Stimulated activated CD4-positive, alpha-beta T cell treated with anti-CD3 and anti-CD28 coated beads, Interleukin-1b, Interleukin-23, amount 100 ng/mL, for 4 hours (primary cell): ENCODE data around the gene CDYL2.
A peak's percentile ranks its signal among the peaks of the same experiment; 100 is the strongest.
"Not testable (repeated sequence)": the region's sequence is repeated elsewhere in the genome, so short reads cannot be mapped to it uniquely, and the experiment has no call there.

Experiments
- DNase-seq, 2 donors: peaks; one replicate each; pipeline ENCODE4 v3.0.0-alpha.2; 2020; ENCODE audit warnings: low read depth in 2 of 2

The CDYL2 gene

GRCh38 chr16:80807906-80808305, 3.5 kb upstream of the CDYL2 start:
- no peak for DNase-seq

- DNase-seq, result peak; percentile 37 to 42
Measured at GRCh38 chr16:80806927-80807340, 2.5 kb upstream of the CDYL2 start.

DNA sequence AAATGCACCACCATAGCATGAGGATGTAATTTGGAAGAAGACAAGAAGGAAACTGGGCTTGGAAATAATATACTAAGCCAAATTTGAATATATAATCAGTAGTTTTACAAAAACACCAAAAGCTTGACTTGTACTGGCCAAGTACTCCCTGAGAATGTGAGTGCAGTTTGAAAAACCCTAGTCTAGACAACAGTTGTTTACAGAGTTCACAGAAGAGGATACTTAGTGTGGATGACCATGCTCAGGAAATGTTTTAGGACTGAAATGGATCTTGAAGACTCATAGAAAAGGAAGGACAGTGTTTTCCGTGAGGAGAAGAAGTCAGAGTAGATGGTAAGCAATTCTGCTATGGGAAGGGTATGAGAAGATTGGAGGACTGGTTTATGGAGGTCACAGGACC, 1.9 kb upstream of the CDYL2 start:
- DNase-seq, result no peak

- peak; percentile 37 to 60 for DNase-seq
Measured at GRCh38 chr16:80804056-80804525, 307 bp downstream of the CDYL2 start.

- DNase-seq, result peak; percentile 16 to 49
Measured at GRCh38 chr16:80803339-80804055, 901 bp downstream of the CDYL2 start.

- no peak for DNase-seq
Measured at GRCh38 chr16:80802902-80803301, 1.5 kb downstream of the CDYL2 start.

DNA sequence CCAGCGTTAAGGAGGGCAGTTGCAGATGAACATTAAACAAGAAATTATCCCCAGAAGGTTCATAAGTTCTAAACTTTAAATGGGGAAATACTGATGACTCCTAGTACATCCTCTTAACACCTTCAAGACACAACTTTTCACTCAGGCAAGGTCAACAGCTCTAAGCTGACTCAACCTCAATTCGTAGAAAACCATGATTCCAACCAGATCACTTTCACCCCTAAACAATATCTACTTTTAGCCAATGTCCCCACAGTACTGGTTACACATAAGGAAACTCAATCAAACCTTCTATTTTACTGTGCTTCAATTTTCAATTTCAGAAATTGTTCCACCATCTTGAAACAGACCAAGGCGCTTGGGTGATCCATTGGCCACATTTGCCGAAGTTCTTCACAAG, 2.3 kb downstream of the CDYL2 start:
- DNase-seq, result no peak

- DNase-seq, result no peak
Measured at GRCh38 chr16:80794071-80794470, 10.3 kb downstream of the CDYL2 start.

DNA sequence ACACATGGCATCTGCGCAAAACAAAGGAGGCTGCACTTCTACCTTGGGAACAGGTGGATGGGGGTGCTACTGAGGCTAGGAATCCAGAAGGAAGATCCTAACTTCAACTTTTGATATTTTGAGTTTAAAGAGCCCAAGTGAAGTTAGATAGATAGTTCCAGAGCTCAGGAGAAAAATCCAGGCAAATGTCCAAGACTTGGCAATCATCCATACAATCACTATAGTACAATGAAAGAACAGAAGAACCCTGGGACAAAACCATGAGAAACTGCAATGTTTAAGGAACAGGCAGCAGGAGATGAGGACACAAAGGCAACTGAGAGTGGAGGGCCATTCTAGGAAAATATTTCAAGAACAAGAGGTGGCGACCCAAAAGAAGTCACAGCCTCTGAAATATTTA, 12.4 kb downstream of the CDYL2 start:
- DNase-seq, result no peak

- DNase-seq, result no peak
Measured at GRCh38 chr16:80791411-80791810, 13.0 kb downstream of the CDYL2 start.

- DNase-seq, result no peak
Measured at GRCh38 chr16:80790751-80791150, 13.6 kb downstream of the CDYL2 start.

DNA sequence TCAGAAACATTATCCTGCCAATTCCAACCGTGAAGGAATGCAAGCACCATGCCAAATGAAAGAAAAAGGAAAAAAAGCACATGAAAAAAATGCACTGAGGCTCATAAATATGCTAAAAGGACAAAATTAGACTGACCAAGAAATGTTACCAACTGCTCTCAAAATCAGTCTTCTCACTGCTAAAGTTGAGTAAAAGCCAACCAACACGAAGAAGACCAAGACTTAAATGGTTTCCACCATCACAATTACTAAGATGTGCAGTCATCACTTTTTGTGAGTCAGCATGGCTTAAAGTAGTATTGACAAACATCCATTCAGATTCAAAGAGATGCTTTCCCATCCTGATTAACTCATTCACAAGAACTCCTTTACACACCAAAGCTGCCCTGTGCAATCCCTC, 16.4 kb downstream of the CDYL2 start:
- no peak for DNase-seq

GRCh38 chr16:80786561-80786960, 17.8 kb downstream of the CDYL2 start:
- not testable (repeated sequence) for DNase-seq

DNA sequence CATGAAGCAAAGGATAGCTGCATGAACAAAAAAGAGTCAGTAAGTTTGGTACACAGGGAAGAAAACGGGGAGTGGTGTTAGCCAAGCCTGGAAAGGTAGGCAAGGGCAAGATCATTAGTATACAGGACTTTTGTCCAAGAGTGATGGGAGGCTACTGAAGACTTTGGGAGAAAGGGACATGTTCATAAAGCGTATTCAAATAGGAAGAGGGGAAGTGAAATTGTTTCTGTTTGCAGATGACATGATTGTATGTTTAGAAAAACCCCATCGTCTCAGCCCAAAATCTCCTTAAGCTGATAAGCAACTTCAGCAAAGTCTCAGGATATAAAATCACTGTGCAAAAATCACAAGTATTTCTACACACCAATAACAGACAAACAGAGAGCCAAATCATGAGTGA, 19.4 kb downstream of the CDYL2 start:
- DNase-seq, result no peak

DNA sequence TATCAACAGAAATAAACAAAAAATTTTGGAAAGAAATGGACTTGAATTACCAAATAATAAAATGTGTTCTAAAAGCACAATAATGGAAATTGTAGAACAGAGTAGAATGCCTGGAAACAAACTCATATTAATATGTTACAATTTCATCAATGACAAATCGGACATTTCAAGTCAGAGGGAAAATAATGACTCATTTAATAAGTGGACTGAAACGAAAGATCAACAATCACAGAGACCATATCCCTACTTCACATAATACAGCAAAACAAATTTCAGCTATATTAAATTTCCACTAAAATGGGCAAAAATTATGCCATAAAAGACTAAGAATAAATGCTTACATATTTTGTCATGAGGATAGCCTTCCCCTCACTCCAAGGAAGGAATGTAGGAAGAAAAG, 25.7 kb downstream of the CDYL2 start:
- no peak for DNase-seq

DNA sequence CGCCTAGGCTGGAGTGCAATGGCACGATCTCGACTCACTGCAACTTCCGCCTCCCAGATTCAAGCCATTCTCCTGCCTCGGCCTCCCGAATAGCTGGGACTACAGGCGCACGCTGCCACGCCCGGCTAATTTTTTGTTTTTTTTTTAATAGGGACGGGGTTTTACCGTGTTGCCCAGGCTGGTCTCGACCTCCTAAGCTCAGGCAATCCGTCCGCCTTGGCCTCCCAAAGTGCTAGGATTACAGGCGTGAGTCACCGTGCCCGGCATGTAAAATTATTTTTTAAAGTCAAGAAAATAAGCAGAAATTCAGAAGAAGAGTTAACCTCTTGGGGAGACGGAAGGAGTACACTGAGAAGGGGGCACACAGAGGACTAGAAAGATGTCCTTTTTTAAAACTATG, 27.5 kb downstream of the CDYL2 start:
- no peak for DNase-seq

DNA sequence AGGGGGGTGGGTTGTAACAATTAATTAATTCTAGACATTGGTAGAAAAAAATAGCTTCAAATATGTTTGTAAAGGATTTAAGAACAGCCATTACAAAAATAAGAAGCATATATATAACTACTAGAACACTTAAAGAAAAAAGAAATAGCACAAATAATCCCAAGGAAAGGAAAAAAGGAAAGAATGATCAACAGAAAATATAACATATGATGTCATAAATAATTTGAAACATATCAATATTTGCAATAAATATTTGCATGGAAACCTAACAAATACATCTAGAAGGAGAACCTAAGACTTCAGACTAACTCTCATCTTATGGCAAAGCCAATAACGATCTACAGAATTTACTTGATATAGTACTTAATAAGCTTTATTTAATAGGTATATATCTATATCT, 28.9 kb downstream of the CDYL2 start:
- no peak for DNase-seq

DNA sequence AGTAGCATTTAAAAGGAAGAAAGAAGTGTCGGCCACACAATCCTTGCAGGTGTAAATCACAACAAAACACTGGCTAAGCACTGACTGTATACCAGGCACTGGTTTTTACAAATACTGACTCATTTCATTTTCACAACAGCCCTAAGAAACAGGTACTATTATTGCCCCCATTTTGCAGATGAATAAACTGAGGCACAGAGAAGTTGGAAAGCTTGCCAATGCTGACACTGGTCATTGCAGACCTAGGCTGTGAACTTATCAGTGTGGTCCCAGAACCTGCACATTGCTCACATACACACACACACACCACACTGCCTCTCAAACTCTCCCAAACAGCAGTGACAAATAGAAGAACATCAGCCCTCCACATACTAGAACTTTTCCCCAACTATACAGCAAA, 37.6 kb downstream of the CDYL2 start:
- DNase-seq, result no peak

DNA sequence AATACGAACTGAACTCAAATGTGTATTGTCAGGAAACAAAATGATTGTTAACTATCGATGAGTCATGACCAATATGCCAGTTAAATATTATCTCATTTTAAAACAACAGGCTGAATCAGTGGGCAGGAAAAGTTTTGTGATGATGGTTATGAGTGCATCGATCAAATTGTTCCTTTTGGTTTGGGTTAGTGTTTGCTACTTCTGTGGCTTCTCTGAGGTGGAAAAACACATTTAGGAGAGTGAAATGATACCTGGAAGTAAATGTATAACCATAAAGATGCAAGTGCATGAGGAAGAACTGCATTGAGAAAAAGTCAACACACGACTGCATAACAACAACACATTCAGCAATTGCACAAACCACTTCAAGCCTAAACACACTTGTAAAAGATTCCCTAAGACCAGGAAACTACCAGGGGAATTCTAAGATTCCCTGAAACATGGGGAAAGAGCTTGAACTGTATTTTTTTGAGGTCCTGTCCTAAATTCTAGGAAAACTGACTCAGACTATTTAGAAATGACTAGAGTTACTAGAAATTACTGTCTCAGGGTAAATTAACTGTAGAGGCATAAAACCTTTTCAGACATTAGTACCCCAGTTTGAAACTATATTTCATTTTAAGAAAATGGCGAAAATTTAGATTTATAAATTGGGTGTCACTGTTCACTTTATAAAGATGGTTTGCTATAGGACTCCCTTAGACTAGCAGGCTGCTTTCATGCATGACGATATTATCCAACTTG, 44.8 kb downstream of the CDYL2 start:
- DNase-seq, result no peak

DNA sequence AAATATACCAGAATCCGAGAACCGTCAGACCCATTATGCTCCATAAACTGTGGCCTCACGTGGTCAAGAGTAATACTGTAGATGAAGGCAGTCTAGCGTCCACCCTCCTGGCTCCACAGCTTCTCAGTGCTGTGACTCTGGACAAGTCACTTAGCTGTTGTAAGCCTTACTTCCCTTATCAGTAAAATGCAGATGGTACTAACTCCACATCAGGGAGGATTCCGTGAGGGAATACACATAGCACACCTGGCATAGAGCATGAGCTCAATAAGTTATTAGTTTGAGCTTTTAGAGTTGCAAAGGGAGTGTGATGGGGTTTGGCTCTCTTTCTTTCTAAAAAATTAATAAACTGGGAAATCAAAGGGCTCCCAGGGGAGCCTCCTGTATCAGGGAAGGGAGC, 49.9 kb downstream of the CDYL2 start:
- no peak for DNase-seq

- no peak for DNase-seq
Measured at GRCh38 chr16:80752541-80752940, 51.9 kb downstream of the CDYL2 start.

DNA sequence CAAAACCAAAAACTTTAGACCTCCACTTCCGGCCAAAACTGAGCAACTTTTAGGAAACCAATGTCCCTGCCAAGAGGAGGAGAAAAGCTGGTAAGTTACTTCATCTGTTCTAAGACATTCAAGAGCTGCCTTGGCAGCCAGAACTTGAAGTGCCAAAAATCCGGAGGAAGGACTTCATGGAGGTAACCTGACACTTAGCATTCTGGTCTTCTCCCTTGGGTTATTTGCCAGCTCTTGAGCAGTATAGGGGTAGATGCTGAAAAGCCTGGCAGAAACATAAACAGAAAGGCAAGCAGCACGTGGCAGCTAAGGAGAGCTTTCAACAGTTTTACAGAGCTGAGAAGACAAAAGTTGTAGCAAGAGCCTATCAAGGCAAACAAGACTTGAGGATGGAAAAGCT, 53.2 kb downstream of the CDYL2 start:
- no peak for DNase-seq

GRCh38 chr16:80746231-80746630, 58.2 kb downstream of the CDYL2 start:
- no peak for DNase-seq
